Measurements from ENCODE around the gene TENM4.

GRCh38 chr11:79244241-79244772 lies 196.5 kb downstream of the TENM4 start:
- TF ChIP-seq SP1 (IDR thresholded peaks at IDR 0.05) (no peak), BHLHE40 (IDR thresholded peaks at IDR 0.05; ENCODE audit: borderline replicate concordance) (no peak)

Data from HEK293T (cell line).